Measurements from ENCODE around the gene ATP5F1A.
A peak's percentile ranks its signal among the peaks of the same experiment; 100 is the strongest.

The ATP5F1A gene

DNA sequence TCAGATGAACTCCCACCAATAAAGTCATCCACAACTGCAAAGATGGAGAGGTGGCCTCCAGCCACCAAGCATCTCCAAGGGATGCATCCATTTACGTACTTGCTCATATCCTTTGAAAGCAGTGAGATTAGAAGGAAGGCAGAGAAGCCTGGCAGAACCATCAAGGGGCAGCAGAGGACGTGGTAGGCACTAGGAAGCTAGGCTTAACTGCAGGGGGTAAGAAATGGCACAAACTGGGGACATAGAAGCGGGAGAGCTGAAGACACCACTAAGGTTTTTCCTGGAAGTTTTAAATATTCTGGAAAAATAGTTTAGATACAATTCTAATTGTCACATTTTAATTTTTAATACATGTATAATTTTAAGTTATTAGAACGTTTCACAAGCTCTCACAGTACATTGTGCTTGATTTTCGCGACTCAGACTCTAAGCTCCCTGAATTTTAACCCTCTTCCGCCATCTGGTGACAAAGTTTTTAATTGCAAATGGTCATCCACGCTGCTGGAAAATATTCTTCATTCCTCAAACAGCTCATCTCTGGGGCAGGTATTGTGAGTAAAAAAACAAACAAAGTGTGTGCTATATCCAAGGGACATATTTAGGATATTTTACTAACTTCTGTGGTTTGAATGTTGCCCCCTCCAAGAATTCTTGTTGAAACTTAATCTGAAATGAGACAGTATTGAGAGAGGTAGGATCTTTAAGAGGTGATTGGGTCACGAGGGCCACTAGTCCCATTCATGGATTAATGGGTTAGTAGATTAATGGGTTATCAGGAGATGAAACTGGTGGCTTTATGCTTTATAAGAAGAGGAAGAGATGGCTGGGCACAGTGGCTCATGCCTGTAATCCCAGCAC lies 24.4 kb downstream of the ATP5F1A start:
- FAIRE-seq, result peak; percentile 82
- DNase-seq (ENCODE audit: low spot score), result peak; percentile 37

- no peak for FAIRE-seq
- DNase-seq (ENCODE audit: low spot score), result no peak
Observed at GRCh38 chr18:46072959-46073358, 25.1 kb downstream of the ATP5F1A start.

DNA sequence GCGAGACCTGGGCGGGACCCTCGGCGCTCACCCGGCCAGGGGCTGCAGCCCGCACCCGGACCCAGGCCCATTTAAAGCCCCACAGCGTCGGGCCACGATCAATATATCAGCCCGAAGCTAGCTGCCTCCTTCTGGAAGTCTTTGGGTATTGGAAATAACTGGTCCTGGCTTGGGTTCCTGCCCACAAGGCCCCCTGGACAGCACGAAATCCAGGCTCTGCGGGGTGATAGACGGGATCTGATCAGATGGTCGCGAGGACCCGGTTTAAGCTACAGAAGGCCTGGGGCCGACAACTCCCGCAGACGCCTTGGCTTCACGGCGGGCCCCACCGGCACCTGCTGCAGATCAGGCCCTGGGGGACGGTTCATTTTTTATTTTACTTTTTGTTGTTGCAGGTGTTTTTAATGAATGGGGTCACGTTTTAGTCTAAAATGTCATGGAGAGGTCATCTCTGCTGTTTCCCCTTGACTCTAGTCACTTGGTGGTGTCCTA lies 25.7 kb downstream of the ATP5F1A start:
- FAIRE-seq (no peak), DNase-seq (ENCODE audit: low spot score) (no peak)

DNA sequence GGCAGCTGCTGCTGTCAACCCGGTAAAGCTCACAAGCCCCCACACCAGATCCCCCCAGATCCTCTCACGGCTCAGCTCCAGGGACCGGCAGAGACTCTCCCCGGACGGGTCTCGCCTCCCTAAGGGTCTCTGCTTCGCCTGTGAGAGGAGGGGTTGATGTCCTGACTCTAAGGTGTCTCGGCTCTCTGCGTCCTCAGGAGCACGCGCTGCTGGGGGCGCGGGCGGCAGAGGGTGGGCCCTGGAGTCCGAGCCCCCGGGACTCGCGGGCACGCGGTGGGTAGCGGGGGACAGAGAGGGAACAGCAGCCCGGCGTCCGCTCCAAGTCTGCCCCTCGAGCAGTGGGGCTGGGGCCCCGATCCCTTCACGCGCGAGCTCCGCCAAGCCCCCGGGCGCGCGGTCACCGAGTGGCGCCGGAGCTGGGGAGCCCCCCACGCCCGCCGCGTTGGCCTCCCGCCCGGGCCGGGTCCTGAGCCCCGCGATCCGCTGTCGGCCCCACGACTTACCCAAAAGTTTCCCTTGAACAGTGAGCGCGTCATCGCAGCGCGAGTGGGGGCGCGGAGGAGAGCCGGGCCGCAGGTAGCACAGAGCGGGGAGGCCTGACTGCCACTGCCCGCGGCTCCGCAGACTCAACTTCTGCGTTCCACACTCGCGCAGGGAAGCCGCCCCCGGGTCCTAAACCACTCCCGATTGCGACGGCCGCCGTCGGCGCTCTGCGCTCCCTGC lies 26.3 kb downstream of the ATP5F1A start, which contains the start of gene PSTPIP2:
PSTPIP2 (minus strand) TSS at position 608 of the 723 bp plus-strand sequence; CDS start at position 536, 72 bp downstream.
- no peak for FAIRE-seq
- DNase-seq (ENCODE audit: low spot score), result no peak

DNA sequence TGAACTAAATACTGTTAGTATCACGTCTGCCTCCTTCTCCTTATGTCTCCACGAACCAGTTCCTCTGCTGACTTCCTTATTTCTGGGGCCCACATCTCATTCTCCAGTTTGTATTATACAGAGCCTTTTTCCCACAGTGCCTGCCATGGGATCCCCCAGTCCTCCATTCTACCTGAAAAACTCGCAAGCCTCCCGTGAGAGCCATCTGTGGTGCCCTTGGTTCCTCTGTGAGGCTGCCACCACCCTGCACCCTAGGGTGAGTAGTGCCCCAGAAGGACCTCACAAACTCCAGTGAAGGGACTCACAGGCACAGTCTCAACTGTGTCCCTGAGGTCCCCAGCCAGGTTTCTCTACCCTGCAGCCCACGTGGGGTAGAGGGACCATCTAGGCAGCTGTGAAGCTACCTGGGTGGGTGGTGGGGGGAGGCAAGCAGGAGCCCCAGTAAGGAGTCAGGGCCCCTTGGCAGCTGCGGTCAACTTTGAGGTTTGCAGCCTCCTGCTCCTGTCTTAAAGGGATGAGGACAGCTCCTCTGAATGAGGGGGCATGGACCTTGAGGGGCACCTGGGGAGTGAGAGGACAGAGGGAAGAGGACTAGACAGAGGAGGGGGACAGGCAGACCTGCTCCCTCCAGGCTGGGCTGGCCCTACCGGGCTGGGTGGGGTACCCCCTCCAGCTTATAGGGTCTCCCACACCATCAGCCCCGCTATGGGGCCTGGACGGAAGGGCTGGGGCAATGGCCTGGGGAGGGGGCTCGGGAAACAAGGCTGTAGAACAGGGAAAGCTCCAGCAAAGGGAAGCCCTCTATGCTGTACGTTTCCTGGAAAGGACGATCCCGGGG lies 27.1 kb downstream of the ATP5F1A start:
- FAIRE-seq (no peak), DNase-seq (ENCODE audit: low spot score) (no peak)

DNA sequence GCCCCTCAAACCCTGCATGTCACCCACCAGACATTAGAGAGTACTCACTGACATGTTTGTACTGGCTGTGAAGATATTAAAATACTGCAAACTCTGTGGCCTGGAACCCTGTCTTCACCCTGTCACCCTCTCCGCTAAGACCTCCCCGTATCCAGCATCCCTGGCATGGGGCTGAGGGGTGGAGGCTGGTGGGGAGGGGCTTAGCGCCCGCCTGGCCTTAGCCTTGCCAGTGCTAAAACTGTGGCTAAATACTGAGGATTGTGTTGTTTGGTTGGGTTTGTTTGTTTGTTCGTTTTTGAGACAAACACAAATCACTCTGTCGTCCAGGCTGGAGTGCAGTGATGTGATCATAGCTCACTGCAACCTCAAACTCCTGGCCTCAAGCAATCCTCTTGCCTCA lies 27.9 kb downstream of the ATP5F1A start:
- FAIRE-seq (no peak), DNase-seq (ENCODE audit: low spot score) (no peak)

- FAIRE-seq (no peak), DNase-seq (ENCODE audit: low spot score) (no peak)
Observed at GRCh38 chr18:46069524-46069923, 28.6 kb downstream of the ATP5F1A start.

- FAIRE-seq, result no peak
- no peak for DNase-seq (ENCODE audit: low spot score)
Observed at GRCh38 chr18:46068763-46069162, 29.3 kb downstream of the ATP5F1A start.

DNA sequence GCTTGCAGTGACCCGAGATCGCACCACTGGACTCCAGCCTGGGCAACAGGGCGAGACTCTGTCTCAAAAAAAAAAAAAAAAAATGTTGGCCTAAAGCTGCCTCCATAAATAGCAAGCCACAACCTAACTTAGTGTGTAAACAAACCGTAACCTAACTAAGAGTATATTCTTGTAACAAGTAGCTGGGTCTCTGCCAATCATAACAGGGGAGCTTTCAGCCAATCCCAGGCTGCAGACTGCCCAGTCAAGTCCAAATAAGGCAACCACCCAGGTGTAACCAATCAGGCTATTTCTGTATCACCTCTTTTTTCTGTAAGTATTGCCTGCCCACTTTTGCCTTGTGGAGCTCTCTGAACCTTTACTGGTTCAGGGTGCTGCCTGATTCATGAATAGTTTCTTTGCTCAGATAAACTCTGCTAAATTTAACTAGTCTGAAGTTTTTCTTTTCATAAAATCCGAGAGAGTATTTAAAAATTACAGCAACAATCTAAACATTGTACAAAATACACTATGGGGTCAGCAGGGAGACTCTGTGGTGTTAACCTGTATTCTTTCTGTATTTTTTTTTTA lies 30.6 kb downstream of the ATP5F1A start:
- FAIRE-seq (no peak), DNase-seq (ENCODE audit: low spot score) (no peak)

DNA sequence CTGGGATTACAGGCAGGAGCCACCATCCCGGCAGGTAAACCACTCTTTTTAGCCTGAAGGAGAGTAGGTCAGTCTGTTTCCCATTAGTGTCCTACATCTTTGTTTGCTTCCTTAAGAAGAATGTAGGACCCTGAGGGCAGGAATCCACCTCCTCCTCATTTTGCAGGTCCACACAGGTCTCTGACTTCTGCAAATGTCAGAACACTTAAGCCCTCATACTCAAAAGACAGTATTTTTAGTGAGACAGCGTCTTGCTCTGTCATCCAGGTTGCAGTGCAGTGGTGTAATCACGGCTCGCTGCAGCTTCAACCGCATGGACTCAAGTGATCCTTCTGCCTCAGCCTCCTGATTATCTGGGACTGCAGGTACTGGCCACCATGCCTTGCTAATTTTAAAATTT lies 35.3 kb downstream of the ATP5F1A start:
- FAIRE-seq, result no peak
- no peak for DNase-seq (ENCODE audit: low spot score)

DNA sequence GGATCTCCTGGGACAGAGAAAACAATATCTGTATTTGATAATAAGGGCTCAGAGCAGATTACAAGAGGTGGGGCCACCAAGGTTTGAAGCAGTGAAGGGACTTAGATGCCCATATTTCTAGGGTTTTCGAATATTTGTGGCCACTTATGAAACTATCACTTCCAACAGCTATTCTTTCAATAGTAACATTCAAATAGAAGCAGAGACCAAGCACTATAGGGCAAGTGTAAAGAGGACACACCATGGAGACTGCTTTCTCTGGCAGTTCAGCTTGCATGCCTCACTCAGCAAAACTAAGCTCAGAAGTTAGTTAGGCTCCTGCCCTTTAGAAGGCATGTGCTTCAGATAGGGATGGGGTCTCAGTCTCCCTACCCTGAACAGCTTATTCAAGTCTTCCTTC lies 36.3 kb downstream of the ATP5F1A start:
- FAIRE-seq (no peak), DNase-seq (ENCODE audit: low spot score) (no peak)

- DNase-seq (ENCODE audit: low spot score) (no peak), FAIRE-seq (no peak)
Observed at GRCh38 chr18:46061387-46061786, 36.7 kb downstream of the ATP5F1A start.

GRCh38 chr18:46060359-46060841 lies 37.7 kb downstream of the ATP5F1A start:
- FAIRE-seq, result no peak
- no peak for DNase-seq (ENCODE audit: low spot score)

DNA sequence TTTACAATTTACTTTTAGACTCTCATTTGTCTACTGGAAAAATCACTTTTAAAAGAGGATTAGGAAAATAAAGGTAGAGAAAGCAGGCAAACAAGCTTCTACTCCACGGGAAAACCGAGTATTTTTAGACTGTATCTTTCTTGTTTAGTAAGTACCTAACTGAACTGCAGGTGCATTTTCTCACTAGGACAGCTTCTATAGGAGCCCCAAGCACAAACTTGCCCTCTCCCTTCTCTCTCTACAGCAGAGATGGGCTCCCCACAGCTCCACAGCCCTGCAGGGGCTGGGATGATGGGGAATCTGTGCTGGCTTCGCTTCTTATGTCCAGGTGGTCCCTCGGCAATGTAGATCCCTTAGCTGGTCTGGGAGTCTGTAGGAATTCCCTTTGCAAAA lies 42.3 kb downstream of the ATP5F1A start:
- FAIRE-seq (no peak), DNase-seq (ENCODE audit: low spot score) (no peak)

DNA sequence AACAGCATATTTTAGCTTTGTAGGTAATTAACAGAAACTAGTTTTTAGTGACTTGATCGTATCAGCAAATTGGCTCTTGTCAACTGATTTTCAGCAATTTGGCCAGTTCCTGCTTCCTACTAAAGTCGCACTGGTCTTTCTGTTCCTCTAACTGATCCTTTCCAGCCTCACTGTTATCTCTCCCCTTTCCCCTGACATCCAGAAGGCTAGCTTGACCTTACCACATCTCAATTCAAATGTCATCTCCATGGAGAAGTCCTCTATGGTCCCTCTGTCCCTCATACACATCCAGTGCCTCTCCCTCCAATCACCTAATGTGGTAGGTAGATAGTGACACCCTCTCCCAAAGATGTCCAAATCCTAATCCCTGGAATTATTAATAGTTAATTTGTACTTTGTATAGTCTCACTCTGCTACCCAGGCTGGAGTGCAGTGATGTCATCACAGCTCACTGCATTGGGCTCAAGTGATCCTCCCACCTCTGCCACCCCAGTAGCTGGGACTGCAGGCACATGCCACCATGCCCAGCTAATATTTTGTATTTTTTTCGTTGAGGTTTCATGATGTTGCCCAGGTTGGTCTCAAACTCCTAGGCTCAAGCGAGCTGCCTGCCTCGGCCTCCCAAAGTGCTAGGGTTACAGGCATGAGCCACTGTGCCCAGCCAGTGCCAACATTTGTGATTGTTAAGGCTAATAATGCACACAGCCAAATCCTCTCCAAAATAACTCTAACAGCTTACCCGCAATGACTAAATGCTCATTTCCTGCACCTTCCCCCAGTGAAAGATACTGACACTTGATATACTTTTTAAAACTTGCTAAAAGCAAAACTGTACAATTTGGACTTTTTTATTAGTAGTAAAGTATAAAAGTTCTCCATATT lies 42.9 kb downstream of the ATP5F1A start:
- DNase-seq (ENCODE audit: low spot score) (no peak), FAIRE-seq (no peak)

- no peak for FAIRE-seq
- DNase-seq (ENCODE audit: low spot score), result no peak
Observed at GRCh38 chr18:46053368-46054095, 44.6 kb downstream of the ATP5F1A start.

DNA sequence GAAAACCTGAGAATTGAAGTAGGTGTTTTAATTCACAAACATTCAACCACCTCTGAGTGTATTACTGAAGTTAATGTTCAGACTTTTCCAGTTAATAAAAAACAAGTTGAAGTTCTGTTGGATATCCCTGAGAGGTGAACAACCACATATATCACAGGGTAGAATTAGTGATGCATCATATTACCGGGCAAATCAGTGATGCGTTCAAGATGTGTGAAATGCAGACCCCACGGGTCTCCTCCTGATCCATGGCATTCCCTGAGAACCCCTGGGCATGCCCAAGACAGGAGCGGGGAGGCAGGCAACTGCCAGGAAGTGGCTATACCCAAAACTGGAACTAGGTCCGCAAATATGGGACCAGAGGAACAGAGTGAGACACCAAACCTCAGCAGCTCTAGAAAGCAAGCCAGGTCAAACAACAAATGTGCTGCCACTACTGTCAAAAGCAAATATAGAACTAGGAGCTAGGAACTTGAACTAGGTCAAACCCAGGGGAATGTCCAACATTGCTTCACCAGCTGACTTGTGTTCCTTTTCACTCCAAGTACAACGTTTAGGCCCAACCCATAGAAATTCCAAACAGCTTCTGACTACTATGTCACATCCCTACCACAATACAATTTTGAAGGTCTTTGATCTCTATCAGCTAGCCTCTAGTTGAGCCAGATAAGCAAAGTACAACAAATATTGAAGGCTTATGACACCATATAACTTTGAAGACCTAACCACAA lies 46.2 kb downstream of the ATP5F1A start:
- DNase-seq (ENCODE audit: low spot score), result peak; percentile 68
- FAIRE-seq, result peak; percentile 95

DNA sequence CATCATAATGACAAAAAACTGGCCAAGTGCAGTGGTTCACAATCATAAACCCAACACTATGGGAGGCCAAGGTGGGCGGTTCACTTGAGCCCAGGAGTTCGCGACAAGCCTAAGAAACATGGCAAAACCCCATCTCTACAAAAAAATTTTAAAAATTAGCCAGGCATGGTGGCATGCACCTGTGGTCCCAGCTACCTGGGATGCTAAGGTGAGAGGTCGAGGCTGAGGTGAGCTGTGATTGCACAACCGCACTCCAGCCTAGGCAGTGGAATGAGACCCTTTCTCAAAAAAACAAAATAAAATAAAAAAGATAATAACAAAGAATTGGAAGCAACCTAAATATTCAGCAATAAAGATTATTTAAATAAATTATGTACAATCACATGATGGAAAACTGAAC lies 47.8 kb downstream of the ATP5F1A start:
- no peak for DNase-seq (ENCODE audit: low spot score)
- FAIRE-seq, result no peak

- DNase-seq (ENCODE audit: low spot score), result no peak
- no peak for FAIRE-seq
Observed at GRCh38 chr18:46048641-46049040, 49.5 kb downstream of the ATP5F1A start.
